ENCODE data around the gene ATP2B2.

ATP2B2 gene

GRCh38 chr3:10285272-10286132 is 219.9 kb downstream of the ATP2B2 start:
- Histone ChIP-seq H3K36me3 (ENCODE audit: control insufficient read depth, insufficient read depth, low read length) (peaks cover 12% of the 10 kb centered on the region), H3K4me3 (ENCODE audit: low read depth, low read length) (no peak overlapping the region), H3K9ac (ENCODE audit: low read depth, low read length) (no peak overlapping the region), H3K4me1 (ENCODE audit: control insufficient read depth, insufficient read depth, low read length) (peaks cover 5% of the 10 kb centered on the region), H3K27me3 (ENCODE audit: control insufficient read depth, insufficient read depth, low read length) (no peaks in the 10 kb centered on the region), H3K9me3 (ENCODE audit: control insufficient read depth, insufficient read depth, low read length) (no peaks in the 10 kb centered on the region)

GRCh38 chr3:10284496-10284895 is 220.9 kb downstream of the ATP2B2 start:
- no peak overlapping the region for H3K4me3 ChIP-seq (ENCODE audit: low read depth, low read length)
- H3K9ac ChIP-seq (ENCODE audit: low read depth, low read length): no peak overlapping the region
- no peaks in the 10 kb centered on the region for H3K27me3 ChIP-seq (ENCODE audit: control insufficient read depth, insufficient read depth, low read length)
- peaks cover 12% of the 10 kb centered on the region for H3K36me3 ChIP-seq (ENCODE audit: control insufficient read depth, insufficient read depth, low read length)
- no peaks in the 10 kb centered on the region for H3K9me3 ChIP-seq (ENCODE audit: control insufficient read depth, insufficient read depth, low read length)
- peaks cover 5% of the 10 kb centered on the region for H3K4me1 ChIP-seq (ENCODE audit: control insufficient read depth, insufficient read depth, low read length)

- Histone ChIP-seq H3K27me3 (ENCODE audit: control insufficient read depth, insufficient read depth, low read length) (no peaks in the 10 kb centered on the region), H3K4me1 (ENCODE audit: control insufficient read depth, insufficient read depth, low read length) (peaks cover 5% of the 10 kb centered on the region), H3K9me3 (ENCODE audit: control insufficient read depth, insufficient read depth, low read length) (no peaks in the 10 kb centered on the region), H3K4me3 (ENCODE audit: low read depth, low read length) (no peak overlapping the region), H3K36me3 (ENCODE audit: control insufficient read depth, insufficient read depth, low read length) (peaks cover 20% of the 10 kb centered on the region), H3K9ac (ENCODE audit: low read depth, low read length) (no peak overlapping the region)
These were observed 221.7 kb downstream of the ATP2B2 start for GRCh38 chr3:10283638-10284037.

GRCh38 chr3:10281951-10282350 is 223.4 kb downstream of the ATP2B2 start:
- Histone ChIP-seq H3K4me3 (ENCODE audit: low read depth, low read length) (no peak overlapping the region), H3K36me3 (ENCODE audit: control insufficient read depth, insufficient read depth, low read length) (peaks cover 25% of the 10 kb centered on the region), H3K4me1 (ENCODE audit: control insufficient read depth, insufficient read depth, low read length) (peaks cover 5% of the 10 kb centered on the region), H3K27me3 (ENCODE audit: control insufficient read depth, insufficient read depth, low read length) (no peaks in the 10 kb centered on the region), H3K9me3 (ENCODE audit: control insufficient read depth, insufficient read depth, low read length) (no peaks in the 10 kb centered on the region), H3K9ac (ENCODE audit: low read depth, low read length) (no peak overlapping the region)

- Histone ChIP-seq H3K36me3 (ENCODE audit: control insufficient read depth, insufficient read depth, low read length) (peaks cover 25% of the 10 kb centered on the region), H3K9me3 (ENCODE audit: control insufficient read depth, insufficient read depth, low read length) (no peaks in the 10 kb centered on the region), H3K27me3 (ENCODE audit: control insufficient read depth, insufficient read depth, low read length) (no peaks in the 10 kb centered on the region), H3K4me3 (ENCODE audit: low read depth, low read length) (no peak overlapping the region), H3K4me1 (ENCODE audit: control insufficient read depth, insufficient read depth, low read length) (no peaks in the 10 kb centered on the region), H3K9ac (ENCODE audit: low read depth, low read length) (no peak overlapping the region)
These were observed 224.8 kb downstream of the ATP2B2 start for GRCh38 chr3:10280571-10280970.

GRCh38 chr3:10280177-10280529 is 225.2 kb downstream of the ATP2B2 start:
- Histone ChIP-seq H3K36me3 (ENCODE audit: control insufficient read depth, insufficient read depth, low read length) (peaks cover 25% of the 10 kb centered on the region), H3K4me1 (ENCODE audit: control insufficient read depth, insufficient read depth, low read length) (no peaks in the 10 kb centered on the region), H3K9ac (ENCODE audit: low read depth, low read length) (no peak overlapping the region), H3K27me3 (ENCODE audit: control insufficient read depth, insufficient read depth, low read length) (no peaks in the 10 kb centered on the region), H3K4me3 (ENCODE audit: low read depth, low read length) (no peak overlapping the region), H3K9me3 (ENCODE audit: control insufficient read depth, insufficient read depth, low read length) (no peaks in the 10 kb centered on the region)

- Histone ChIP-seq H3K36me3 (ENCODE audit: control insufficient read depth, insufficient read depth, low read length) (peaks cover 25% of the 10 kb centered on the region), H3K9me3 (ENCODE audit: control insufficient read depth, insufficient read depth, low read length) (no peaks in the 10 kb centered on the region), H3K4me3 (ENCODE audit: low read depth, low read length) (no peak overlapping the region), H3K4me1 (ENCODE audit: control insufficient read depth, insufficient read depth, low read length) (no peaks in the 10 kb centered on the region), H3K27me3 (ENCODE audit: control insufficient read depth, insufficient read depth, low read length) (no peaks in the 10 kb centered on the region), H3K9ac (ENCODE audit: low read depth, low read length) (no peak overlapping the region)
These were observed 225.8 kb downstream of the ATP2B2 start for GRCh38 chr3:10279384-10280176.

- H3K9me3 ChIP-seq (ENCODE audit: control insufficient read depth, insufficient read depth, low read length): no peaks in the 10 kb centered on the region
- H3K4me1 ChIP-seq (ENCODE audit: control insufficient read depth, insufficient read depth, low read length): no peaks in the 10 kb centered on the region
- H3K4me3 ChIP-seq (ENCODE audit: low read depth, low read length): no peak overlapping the region
- H3K36me3 ChIP-seq (ENCODE audit: control insufficient read depth, insufficient read depth, low read length): peaks cover 25% of the 10 kb centered on the region
- H3K27me3 ChIP-seq (ENCODE audit: control insufficient read depth, insufficient read depth, low read length): no peaks in the 10 kb centered on the region
- no peak overlapping the region for H3K9ac ChIP-seq (ENCODE audit: low read depth, low read length)
These were observed 226.9 kb downstream of the ATP2B2 start for GRCh38 chr3:10278501-10278900.

- Histone ChIP-seq H3K36me3 (ENCODE audit: control insufficient read depth, insufficient read depth, low read length) (peaks cover 19% of the 10 kb centered on the region), H3K9me3 (ENCODE audit: control insufficient read depth, insufficient read depth, low read length) (no peaks in the 10 kb centered on the region), H3K4me1 (ENCODE audit: control insufficient read depth, insufficient read depth, low read length) (no peaks in the 10 kb centered on the region), H3K4me3 (ENCODE audit: low read depth, low read length) (no peak overlapping the region), H3K9ac (ENCODE audit: low read depth, low read length) (no peak overlapping the region), H3K27me3 (ENCODE audit: control insufficient read depth, insufficient read depth, low read length) (no peaks in the 10 kb centered on the region)
These were observed 228.2 kb downstream of the ATP2B2 start for GRCh38 chr3:10277115-10277625.

- no peaks in the 10 kb centered on the region for H3K9me3 ChIP-seq (ENCODE audit: control insufficient read depth, insufficient read depth, low read length)
- H3K4me1 ChIP-seq (ENCODE audit: control insufficient read depth, insufficient read depth, low read length): no peaks in the 10 kb centered on the region
- no peaks in the 10 kb centered on the region for H3K27me3 ChIP-seq (ENCODE audit: control insufficient read depth, insufficient read depth, low read length)
- H3K36me3 ChIP-seq (ENCODE audit: control insufficient read depth, insufficient read depth, low read length): peaks cover 25% of the 10 kb centered on the region
- no peak overlapping the region for H3K4me3 ChIP-seq (ENCODE audit: low read depth, low read length)
- H3K9ac ChIP-seq (ENCODE audit: low read depth, low read length): no peak overlapping the region
These were observed 230.8 kb downstream of the ATP2B2 start for GRCh38 chr3:10274601-10275000.
